GM12878 (cell line): ENCODE data around the gene AHNAK2. TPM values are rescaled to one million over a fixed set of nuclear protein-coding genes. Genes with fewer than 3 reads are reported as not detected.

Experiments
- ATAC-seq: fragments of 200-7000 bp; cut with Tn5 transposase; 3 replicates; pipeline ENCODE4 v1.9.1; 2020; ENCODE audit warnings: mild to moderate bottlenecking, moderate library complexity
- BruUV-seq: library from RNA; stranded (reverse); fragments of 400-500 nt; replicated peaks from 2 replicates; lab custom pipeline; 2021; lab: Mats Ljungman, UMichigan
- CTCF ChIA-PET: fragments of 300-600 bp; sonication (Branson Sonifier 250); formaldehyde crosslinking; extraction: SDS; loops from one replicate; lab custom pipeline; 2021; ENCODE audit warnings: inconsistent platforms; lab: Yijun Ruan, JAX
- POLR2A ChIA-PET: fragments of 350-600 bp; formaldehyde crosslinking; extraction: SDS; loops from one replicate; lab custom pipeline; 2021; ENCODE audit warnings: inconsistent platforms; lab: Charles Lee
- RAD21 ChIA-PET: fragments of 300-600 bp; sonication (Branson Sonifier 250); formaldehyde crosslinking; loops from one replicate; lab custom pipeline; 2023; ENCODE audit warnings: antibody characterized with exemption; ENCODE audit not compliant: unreplicated experiment; lab: Charles Lee
- SMC1A ChIA-PET: fragments of 300-600 bp; sonication (Branson Sonifier 250); formaldehyde crosslinking; loops from one replicate; lab custom pipeline; 2023; ENCODE audit not compliant: unreplicated experiment, uncharacterized antibody; lab: Charles Lee
- DNase-seq: peaks from one replicate; pipeline ENCODE4 v3.0.0-alpha.2; 2011; ENCODE audit warnings: low read depth, low spot score
- FAIRE-seq: peaks from 3 replicates; lab custom pipeline; 2011; peaks lifted over from hg19 to GRCh38; lab: Jason Lieb, UNC
- H2AFZ ChIP-seq: 2 replicates; pipeline ENCODE4 v1.6.0; 2011; ENCODE audit warnings: low read depth, low read length, control low read depth; ENCODE audit not compliant: control insufficient read depth
- H3K27ac ChIP-seq: 2 replicates; pipeline ENCODE4 v1.5.1; 2011; ENCODE audit warnings: control low read depth; ENCODE audit not compliant: control insufficient read depth, insufficient read depth
- H3K27me3 ChIP-seq, 2 experiments: replicated peaks in 1 of 2; 2 replicates each; pipeline versions ENCODE4 v1.6.0 to v1.6.1; 2011; ENCODE audit warnings: low read length in 1 of 2; ENCODE audit not compliant: control insufficient read depth in 2 of 2, insufficient read depth in 2 of 2
- H3K36me3 ChIP-seq, 2 experiments: 2 replicates each; pipeline ENCODE4 v1.5.1; 2011; ENCODE audit warnings: low read length in 1 of 2; ENCODE audit not compliant: control insufficient read depth in 2 of 2, insufficient read depth in 2 of 2
- H3K4me1 ChIP-seq: 2 replicates; pipeline ENCODE4 v1.6.1; 2011; ENCODE audit warnings: mild to moderate bottlenecking, low read length, moderate library complexity, mixed read lengths; ENCODE audit not compliant: control insufficient read depth, insufficient read depth
- H3K4me2 ChIP-seq: 2 replicates; pipeline ENCODE4 v1.6.0; 2011; ENCODE audit warnings: control low read depth; ENCODE audit not compliant: control insufficient read depth, insufficient read depth
- H3K4me3 ChIP-seq: fragments of 200-600 bp; sonication (generic); 2 replicates; pipeline ENCODE4 v1.5.1; 2016
- H3K79me2 ChIP-seq: 2 replicates; pipeline ENCODE4 v1.6.0; 2011; ENCODE audit warnings: low read length; ENCODE audit not compliant: control insufficient read depth, insufficient read depth
- H3K9ac ChIP-seq: 2 replicates; pipeline ENCODE4 v1.8.0; 2011; ENCODE audit warnings: low read length, control low read depth, mixed read lengths; ENCODE audit not compliant: control insufficient read depth, insufficient read depth
- H3K9me3 ChIP-seq: replicated peaks from 3 replicates; pipeline ENCODE4 v1.5.1; 2011; ENCODE audit warnings: mild to moderate bottlenecking, low read length; ENCODE audit not compliant: control insufficient read depth, insufficient read depth
- H4K20me1 ChIP-seq: 2 replicates; pipeline ENCODE4 v1.6.0; 2011; ENCODE audit not compliant: control insufficient read depth, insufficient read depth
- HDGF ChIP-seq: fragments of 450-650 bp; IDR thresholded peaks from 2 replicates; pipeline ENCODE4 v1.6.1; 2016; ENCODE audit warnings: antibody characterized with exemption
- KDM1A ChIP-seq: fragments of 200-600 bp; sonication (generic); IDR thresholded peaks from 2 replicates; pipeline ENCODE4 v1.6.1; 2016; ENCODE audit warnings: borderline replicate concordance
- NFYB ChIP-seq: IDR thresholded peaks from 2 replicates; pipeline ENCODE4 v1.6.1; 2011; ENCODE audit warnings: low read depth, mild to moderate bottlenecking, low read length, improper control_type of control experiment, moderate library complexity; ENCODE audit not compliant: insufficient read depth
- POLR2AphosphoS2 ChIP-seq: IDR thresholded peaks from 2 replicates; pipeline ENCODE4 v1.6.1; 2011; ENCODE audit warnings: low read depth, mild to moderate bottlenecking, low read length, improper control_type of control experiment, moderate library complexity
- SIX5 ChIP-seq: IDR thresholded peaks from 2 replicates; pipeline ENCODE4 v1.6.1; 2011; ENCODE audit warnings: mild to moderate bottlenecking, low read depth, low read length, moderate library complexity; ENCODE audit not compliant: severe bottlenecking
- SMAD5 ChIP-seq: IDR thresholded peaks from 2 replicates; pipeline ENCODE4 v1.6.1; 2016; ENCODE audit warnings: antibody characterized with exemption, low read depth
- SRF ChIP-seq, 2 experiments: IDR thresholded peaks; 2 replicates each; pipeline ENCODE4 v1.6.1; 2011; ENCODE audit warnings: low read depth in 2 of 2, low read length in 2 of 2, mild to moderate bottlenecking in 1 of 2, moderate library complexity in 1 of 2
- TBL1XR1 ChIP-seq: IDR thresholded peaks from 2 replicates; pipeline ENCODE4 v1.6.1; 2012; ENCODE audit warnings: low read depth, low read length, improper control_type of control experiment
- ZNF274 ChIP-seq: IDR thresholded peaks from one replicate; pipeline ENCODE4 v1.8.0; 2011; ENCODE audit not compliant: insufficient read length, insufficient read depth
- WGBS: methylation state at CpG from one replicate; pipeline ENCODE4 v1.1.6; 2016; ENCODE audit warnings: low lambda C conversion rate; ENCODE audit not compliant: insufficient replicate concordance, insufficient coverage; ENCODE audit errors: missing lambda C conversion rate; 5-methylcytosine and 5-hydroxymethylcytosine counted together
- in situ Hi-C: fragments of 300-500 bp; cut with MboI; formaldehyde crosslinking; loops from 9 replicates; pipeline ENCODE4 v1.14.3; 2018; ENCODE audit warnings: mixed read lengths
- intact Hi-C: fragments of 100-400 bp; cut with micrococcal nuclease; formaldehyde crosslinking; loops from one replicate; pipeline ENCODE4 v1.14.2; 2022; ENCODE audit not compliant: unreplicated experiment
- polyA plus RNA-seq, 11 experiments: library from polyadenylated mRNA; depleted of rRNA in 4 of 11; unstranded in 6 of 11; stranded (reverse) in 5 of 11; fragments of >200 nt; fragmentation: Nextera tagmentation in 4 of 11; fragmentation: Illumina TruSeq in 1 of 11; extraction: Ambion mirVana in 4 of 11; extraction: Trizol in 1 of 11; gene quantifications; 1 replicate in 1 of 11; 2 replicates in 10 of 11; pipeline versions ENCODE4 v1.2.1 to v1.2.3, GENCODE V29; 2011 to 2016; ENCODE audit warnings: inconsistent platforms in 2 of 11, missing spikeins in 2 of 11, low read depth in 1 of 11
- total RNA-seq, 4 experiments: library from RNA; depleted of rRNA in 3 of 4; stranded (reverse); fragments of >200 nt in 3 of 4; fragmentation: Illumina TruSeq in 1 of 4; extraction: Trizol in 1 of 4; gene quantifications; 2 replicates each; pipeline versions ENCODE4 v1.2.1 to v1.2.3, GENCODE V29; 2013 to 2021
- TF ChIP-seq, protein P1 (sequence below): fragments of 450-650 bp; IDR thresholded peaks from 2 replicates; pipeline ENCODE4 v1.6.1; 2018; ENCODE audit warnings: borderline replicate concordance, mild to moderate bottlenecking; ENCODE audit not compliant: partially characterized antibody
- TF ChIP-seq, protein P2 (sequence below): IDR thresholded peaks from 2 replicates; pipeline ENCODE4 v1.6.1; 2011; ENCODE audit warnings: low read depth, mild to moderate bottlenecking, low read length, moderate library complexity, borderline replicate concordance; ENCODE audit errors: extremely low read depth

AHNAK2 gene
- total and polyA plus RNA-seq, 10 of the 15 experiments (the other 5 are each of a cell fraction or from before 2014, with no cell fraction given): 0.03 to 0.10 TPM; not detected in 8

DNA sequence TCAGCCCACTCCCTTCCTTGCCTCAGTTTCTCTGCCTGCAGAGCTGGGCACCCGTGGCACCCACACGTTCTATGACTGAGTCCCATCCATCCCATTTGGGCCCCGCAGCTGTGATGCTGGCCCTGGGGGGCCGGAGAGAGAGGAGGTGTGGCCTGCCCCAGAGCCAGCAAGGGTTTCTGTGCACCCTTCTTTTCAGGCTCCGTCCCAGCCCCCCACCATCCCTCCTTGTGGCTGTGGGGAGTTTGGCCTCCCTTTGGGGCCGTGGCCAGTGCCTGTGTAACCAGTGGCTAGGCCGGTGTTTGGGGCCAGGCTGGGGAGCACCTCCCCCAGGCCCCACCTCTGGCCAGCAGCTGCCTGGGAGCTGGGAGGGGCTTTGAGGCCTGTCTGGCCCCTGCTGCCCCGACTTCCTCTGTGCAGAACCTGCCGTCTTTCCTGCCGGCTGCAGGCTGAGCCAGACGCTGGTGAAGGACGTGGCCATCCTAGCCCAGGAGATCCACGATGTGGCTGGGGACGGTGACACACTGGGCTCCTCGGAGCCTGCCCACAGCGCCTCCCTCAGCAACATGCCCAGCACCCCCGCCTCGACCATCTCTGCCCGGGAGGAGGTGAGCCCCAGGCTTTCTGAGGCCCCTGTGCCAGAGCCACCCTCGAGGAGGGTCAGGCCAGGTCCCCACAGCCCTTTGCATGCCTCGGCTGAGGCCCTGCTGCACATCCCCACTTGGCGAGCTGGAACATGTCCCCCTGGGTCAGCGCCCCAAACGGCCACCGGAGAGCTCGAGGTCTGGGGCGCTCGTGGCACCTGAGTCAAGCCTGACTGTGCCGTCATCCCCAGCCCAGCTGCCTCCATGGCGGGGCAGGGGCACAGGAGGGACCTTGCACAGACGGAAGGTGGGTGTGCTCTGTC lies 85.4 kb downstream of the AHNAK2 start:
- ATAC-seq (no peak), FAIRE-seq (no peak), DNase-seq (no peak)
- intact Hi-C loops (loop anchor here (10.0 kb wide), 1 partner anchor 82 kb away; the partner anchor contains the start of gene AHNAK2), in situ Hi-C loops (loop anchor here (10.0 kb wide), 1 partner anchor 152 kb away; no protein-coding TSS in a partner anchor)
- ChIA-PET SMC1A (no interaction called here), RAD21 (no interaction called here), POLR2A (no interaction called here), CTCF (no interaction called here)
- Histone ChIP-seq H3K27ac (no peak overlapping the region), H3K36me3 (no peaks in the 10 kb centered on the region), H2AFZ (no peak overlapping the region), H3K27me3 (no peaks in the 10 kb centered on the region), H3K9me3 (no peaks in the 10 kb centered on the region), H3K4me3 (no peak overlapping the region), H3K4me1 (no peaks in the 10 kb centered on the region), H3K4me2 (no peak overlapping the region), H4K20me1 (no peaks in the 10 kb centered on the region), H3K9ac (no peak overlapping the region), H3K79me2 (no peaks in the 10 kb centered on the region)
- TF ChIP-seq SIX5 (no peak), SMAD5 (no peak), TBL1XR1 (no peak)
- no TSS peak for BruUV-seq
- 49% methylated on average over 31 of the region's 31 CpGs for WGBS

DNA sequence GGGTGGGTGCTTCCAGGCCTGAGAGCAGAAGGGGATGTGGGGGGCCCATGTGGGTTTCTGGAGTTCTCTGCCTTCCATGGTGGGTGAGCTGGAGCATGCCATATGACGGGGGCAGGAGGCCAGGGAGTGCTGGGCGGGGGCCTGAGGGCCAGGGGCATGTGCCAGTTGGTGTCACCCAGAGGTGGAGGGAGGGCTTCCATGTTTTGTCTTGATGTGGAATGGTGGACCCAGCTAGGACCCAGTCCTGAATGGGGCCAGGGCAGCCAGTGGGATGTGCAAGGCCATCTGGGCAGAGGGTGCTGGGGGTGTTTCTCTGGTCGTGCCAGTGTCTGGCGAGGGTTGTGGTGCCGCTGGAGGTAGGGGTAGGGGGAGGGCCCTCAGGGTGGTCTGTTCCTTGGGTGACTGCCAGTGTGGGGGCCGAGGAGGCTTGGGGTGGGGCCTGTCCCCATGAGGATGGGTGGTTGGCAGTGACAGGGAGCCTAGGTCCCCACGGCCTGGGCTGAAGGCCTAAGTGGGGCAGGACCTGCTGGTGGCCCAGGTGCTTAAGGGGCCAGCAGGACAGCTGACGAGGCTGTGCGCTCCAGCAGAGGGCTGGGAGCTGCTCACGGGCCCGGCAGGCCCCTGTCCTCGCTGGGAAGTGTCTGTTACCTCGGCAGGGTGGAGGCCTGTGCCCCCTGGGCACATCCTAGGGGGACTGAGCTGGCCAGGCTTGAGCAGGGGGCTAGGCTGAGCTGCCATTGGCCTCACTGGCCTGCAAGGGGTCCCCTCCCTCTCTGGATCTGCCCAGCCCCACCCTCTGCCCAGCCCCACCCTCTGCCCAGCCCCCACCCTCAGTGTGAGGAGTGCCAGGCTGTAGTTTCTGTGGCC lies 86.3 kb downstream of the AHNAK2 start:
- ATAC-seq (no peak), DNase-seq (no peak), FAIRE-seq (no peak)
- Histone ChIP-seq H2AFZ (no peak overlapping the region), H3K4me3 (no peak overlapping the region), H3K4me1 (no peaks in the 10 kb centered on the region), H3K9ac (no peak overlapping the region), H3K79me2 (no peaks in the 10 kb centered on the region), H3K27ac (no peak overlapping the region), H3K27me3 (no peaks in the 10 kb centered on the region), H3K9me3 (no peaks in the 10 kb centered on the region), H3K36me3 (no peaks in the 10 kb centered on the region), H4K20me1 (no peaks in the 10 kb centered on the region), H3K4me2 (no peak overlapping the region)
- ChIA-PET CTCF (no interaction called here), RAD21 (no interaction called here), SMC1A (no interaction called here), POLR2A (no interaction called here)
- intact Hi-C loops: loop anchor here (10.0 kb wide), 1 partner anchor 83 kb away; the partner anchor contains the start of gene AHNAK2
- 10% methylated on average over 13 of the region's 13 CpGs for WGBS
- BruUV-seq: no TSS peak
- in situ Hi-C loops: loop anchor here (10.0 kb wide), 1 partner anchor 153 kb away; no protein-coding TSS in a partner anchor
- TF ChIP-seq ZNF274 (no peak), NFYB (no peak), SRF (IDR thresholded peaks at IDR 0.05; ENCODE audit: low read depth in 2 of 2, low read length in 2 of 2) (no peak), KDM1A (no peak), POLR2AphosphoS2 (no peak), HDGF (no peak)
- TF ChIP-seq, protein P1, sequence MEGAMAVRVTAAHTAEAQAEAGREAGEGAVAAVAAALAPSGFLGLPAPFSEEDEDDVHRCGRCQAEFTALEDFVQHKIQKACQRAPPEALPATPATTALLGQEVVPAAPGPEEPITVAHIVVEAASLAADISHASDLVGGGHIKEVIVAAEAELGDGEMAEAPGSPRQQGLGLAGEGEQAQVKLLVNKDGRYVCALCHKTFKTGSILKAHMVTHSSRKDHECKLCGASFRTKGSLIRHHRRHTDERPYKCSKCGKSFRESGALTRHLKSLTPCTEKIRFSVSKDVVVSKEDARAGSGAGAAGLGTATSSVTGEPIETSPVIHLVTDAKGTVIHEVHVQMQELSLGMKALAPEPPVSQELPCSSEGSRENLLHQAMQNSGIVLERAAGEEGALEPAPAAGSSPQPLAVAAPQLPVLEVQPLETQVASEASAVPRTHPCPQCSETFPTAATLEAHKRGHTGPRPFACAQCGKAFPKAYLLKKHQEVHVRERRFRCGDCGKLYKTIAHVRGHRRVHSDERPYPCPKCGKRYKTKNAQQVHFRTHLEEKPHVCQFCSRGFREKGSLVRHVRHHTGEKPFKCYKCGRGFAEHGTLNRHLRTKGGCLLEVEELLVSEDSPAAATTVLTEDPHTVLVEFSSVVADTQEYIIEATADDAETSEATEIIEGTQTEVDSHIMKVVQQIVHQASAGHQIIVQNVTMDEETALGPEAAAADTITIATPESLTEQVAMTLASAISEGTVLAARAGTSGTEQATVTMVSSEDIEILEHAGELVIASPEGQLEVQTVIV: no peak
- TF ChIP-seq, protein P2, sequence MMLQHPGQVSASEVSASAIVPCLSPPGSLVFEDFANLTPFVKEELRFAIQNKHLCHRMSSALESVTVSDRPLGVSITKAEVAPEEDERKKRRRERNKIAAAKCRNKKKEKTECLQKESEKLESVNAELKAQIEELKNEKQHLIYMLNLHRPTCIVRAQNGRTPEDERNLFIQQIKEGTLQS: no peak
